NT2/D1 (cell line): ENCODE data around the gene RIMS1.

ENCODE experiments used
- SUZ12 ChIP-seq: IDR thresholded peaks from 2 replicates; pipeline ENCODE4 v1.6.1; 2011; ENCODE audit not compliant: insufficient read length, insufficient read depth; ENCODE audit errors: extremely low read depth
- ZNF274 ChIP-seq: IDR thresholded peaks from 2 replicates; pipeline ENCODE4 v1.6.1; 2011; ENCODE audit warnings: mild to moderate bottlenecking, low read depth, low read length

DNA sequence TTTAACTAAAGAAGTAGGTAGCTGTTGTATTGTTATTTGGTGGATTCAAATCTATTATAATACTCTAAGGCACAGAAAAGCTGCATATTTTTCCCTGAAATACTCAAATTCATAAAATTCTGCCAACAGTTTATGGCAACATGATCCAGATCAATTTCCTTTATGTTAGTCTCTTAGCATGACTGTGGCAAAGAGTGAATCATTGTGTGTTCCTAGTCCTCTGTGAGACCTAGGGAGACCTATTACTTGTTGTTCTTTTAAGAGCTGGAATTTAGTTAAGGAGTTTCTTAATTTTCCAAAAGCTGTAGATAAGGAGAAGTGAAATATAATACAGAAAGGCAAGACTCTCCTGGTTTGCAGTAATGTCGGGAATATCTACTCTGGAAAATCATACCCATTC is 149.6 kb downstream of the RIMS1 start:
- TF ChIP-seq ZNF274 (no peak), SUZ12 (no peak)
